Nephron (organoid): ENCODE measurements around the gene GALNT12.

ENCODE experiments used
- H3K27ac Mint-ChIP-seq, 3 experiments: 2 replicates each; pipeline ENCODE4 v1.8.0; 2020; ENCODE audit warnings: mixed read lengths in 3 of 3, mild to moderate bottlenecking in 2 of 3, moderate library complexity in 1 of 3
- H3K27me3 Mint-ChIP-seq: 2 replicates; pipeline ENCODE4 v1.8.0; 2021; ENCODE audit warnings: low read depth, mild to moderate bottlenecking, moderate library complexity, mixed read lengths
- H3K36me3 Mint-ChIP-seq: 2 replicates; pipeline ENCODE4 v1.8.0; 2020; ENCODE audit warnings: low read depth, mixed read lengths
- H3K4me1 Mint-ChIP-seq: 2 replicates; pipeline ENCODE4 v1.8.0; 2020; ENCODE audit warnings: mixed read lengths
- H3K4me3 Mint-ChIP-seq, 3 experiments: 2 replicates each; pipeline ENCODE4 v1.8.0; 2020; ENCODE audit warnings: mild to moderate bottlenecking in 3 of 3, mixed read lengths in 3 of 3, moderate library complexity in 2 of 3
- H3K9me3 Mint-ChIP-seq: 2 replicates; pipeline ENCODE4 v1.8.0; 2020; ENCODE audit warnings: mixed read lengths
- CTCF ChIP-seq, 3 experiments: fragments of 200-600 bp; sonication (generic); IDR thresholded peaks; one replicate each; pipeline ENCODE4 v1.5.0; 2021; ENCODE audit warnings: antibody characterized with exemption in 3 of 3; ENCODE audit not compliant: unreplicated experiment in 3 of 3

GALNT12 gene

GRCh38 chr9:98850851-98851729 is 43.6 kb downstream of the GALNT12 start:
- H3K27me3 Mint-ChIP-seq, result peaks cover 9% of the 10 kb centered on the region
- H3K4me1 Mint-ChIP-seq, result peaks cover 22% of the 10 kb centered on the region
- no peak overlapping the region for H3K27ac Mint-ChIP-seq
- H3K9me3 Mint-ChIP-seq, result peaks cover 8% of the 10 kb centered on the region
- no peaks in the 10 kb centered on the region for H3K36me3 Mint-ChIP-seq
- no peak overlapping the region for H3K4me3 Mint-ChIP-seq
- TF ChIP-seq CTCF (IDR thresholded peaks at IDR 0.05; ENCODE audit: unreplicated experiment in 3 of 3), result no peak

- peaks cover 8% of the 10 kb centered on the region for H3K9me3 Mint-ChIP-seq
- H3K36me3 Mint-ChIP-seq, result no peaks in the 10 kb centered on the region
- H3K4me3 Mint-ChIP-seq, result no peak overlapping the region
- H3K4me1 Mint-ChIP-seq, result peaks cover 25% of the 10 kb centered on the region
- no peak overlapping the region for H3K27ac Mint-ChIP-seq
- H3K27me3 Mint-ChIP-seq, result peaks cover 17% of the 10 kb centered on the region
- TF ChIP-seq CTCF (IDR thresholded peaks at IDR 0.05; ENCODE audit: unreplicated experiment in 3 of 3), result no peak
These were observed 44.4 kb downstream of the GALNT12 start for GRCh38 chr9:98851730-98852459.

- no peak for TF ChIP-seq CTCF (IDR thresholded peaks at IDR 0.05; ENCODE audit: unreplicated experiment in 3 of 3)
- H3K36me3 Mint-ChIP-seq, result no peaks in the 10 kb centered on the region
- peaks cover 30% of the 10 kb centered on the region for H3K4me1 Mint-ChIP-seq
- H3K27ac Mint-ChIP-seq, result no peak overlapping the region
- H3K4me3 Mint-ChIP-seq, result no peak overlapping the region
- peaks cover 8% of the 10 kb centered on the region for H3K9me3 Mint-ChIP-seq
- peaks cover 17% of the 10 kb centered on the region for H3K27me3 Mint-ChIP-seq
These were observed 44.9 kb downstream of the GALNT12 start for GRCh38 chr9:98852460-98852734.

- TF ChIP-seq CTCF (IDR thresholded peaks at IDR 0.05; ENCODE audit: unreplicated experiment in 3 of 3), result no peak
- peaks cover 17% of the 10 kb centered on the region for H3K27me3 Mint-ChIP-seq
- no peaks in the 10 kb centered on the region for H3K36me3 Mint-ChIP-seq
- peaks cover 33% of the 10 kb centered on the region for H3K4me1 Mint-ChIP-seq
- no peak overlapping the region for H3K27ac Mint-ChIP-seq
- H3K9me3 Mint-ChIP-seq, result peaks cover 8% of the 10 kb centered on the region
- H3K4me3 Mint-ChIP-seq, result no peak overlapping the region
These were observed 45.5 kb downstream of the GALNT12 start for GRCh38 chr9:98852961-98853360.

- peaks cover 25% of the 10 kb centered on the region for H3K4me1 Mint-ChIP-seq
- no peaks in the 10 kb centered on the region for H3K36me3 Mint-ChIP-seq
- no peak for TF ChIP-seq CTCF (IDR thresholded peaks at IDR 0.05; ENCODE audit: unreplicated experiment in 3 of 3)
- peaks cover 17% of the 10 kb centered on the region for H3K27me3 Mint-ChIP-seq
- H3K27ac Mint-ChIP-seq, result peak overlapping the region in 2 of 3 experiments; percentile 26 to 54
- H3K4me3 Mint-ChIP-seq, result no peak overlapping the region
- peaks cover 8% of the 10 kb centered on the region for H3K9me3 Mint-ChIP-seq
These were observed 46.8 kb downstream of the GALNT12 start for GRCh38 chr9:98854266-98854665.
